ENCODE data around the gene METTL2B.
"Not testable (repeated sequence)": the region's sequence is repeated elsewhere in the genome, so short reads cannot be mapped to it uniquely, and the experiment has no call there.

Gene METTL2B

GRCh38 chr7:128529191-128529590 lies 52.6 kb downstream of the METTL2B start:
- not testable (repeated sequence) for FAIRE-seq

- FAIRE-seq, result not testable (repeated sequence)
Measured at GRCh38 chr7:128530121-128530854, 53.7 kb downstream of the METTL2B start.

- no peak for FAIRE-seq
Measured at GRCh38 chr7:128530855-128531104, 54.2 kb downstream of the METTL2B start.

- not testable (repeated sequence) for FAIRE-seq
Measured at GRCh38 chr7:128531105-128531954, 54.8 kb downstream of the METTL2B start.

- FAIRE-seq, result not testable (repeated sequence)
Measured at GRCh38 chr7:128531955-128532478, 55.5 kb downstream of the METTL2B start.

GRCh38 chr7:128532956-128533355 lies 56.4 kb downstream of the METTL2B start:
- not testable (repeated sequence) for FAIRE-seq

- peak; percentile 81 for FAIRE-seq
Measured at GRCh38 chr7:128537410-128537809, 60.9 kb downstream of the METTL2B start.

GRCh38 chr7:128542530-128542929 lies 66.0 kb downstream of the METTL2B start:
- FAIRE-seq, result not testable (repeated sequence)

- not testable (repeated sequence) for FAIRE-seq
Measured at GRCh38 chr7:128543300-128543699, 66.8 kb downstream of the METTL2B start.

GRCh38 chr7:128546319-128546851 lies 69.8 kb downstream of the METTL2B start:
- not testable (repeated sequence) for FAIRE-seq

- no peak for FAIRE-seq
Measured at GRCh38 chr7:128550920-128551319, 74.4 kb downstream of the METTL2B start.

- FAIRE-seq, result not testable (repeated sequence)
Measured at GRCh38 chr7:128554394-128554793, 77.8 kb downstream of the METTL2B start.

Measured in G401.6 (cell line).